Parathyroid adenoma (tissue), 2 donors: ENCODE measurements around the gene SAMD1.

Experiments used
- H2AFZ ChIP-seq: fragments of 300-600 bp; sonication (generic); one replicate; pipeline ENCODE4 v1.7.0; 2017; ENCODE audit warnings: antibody characterized with exemption, mild to moderate bottlenecking
- H3K27ac ChIP-seq: fragments of 300-600 bp; sonication (generic); one replicate; pipeline ENCODE4 v1.7.0; 2017
- H3K27me3 ChIP-seq: fragments of 300-600 bp; sonication (generic); one replicate; pipeline ENCODE4 v1.7.0; 2017; ENCODE audit warnings: low read length; ENCODE audit not compliant: control insufficient read depth, insufficient read depth
- H3K36me3 ChIP-seq: fragments of 300-600 bp; sonication (generic); one replicate; pipeline ENCODE4 v1.7.0; 2017; ENCODE audit warnings: low read length; ENCODE audit not compliant: control insufficient read depth, insufficient read depth
- H3K4me1 ChIP-seq: fragments of 300-600 bp; sonication (generic); one replicate; pipeline ENCODE4 v1.7.0; 2017; ENCODE audit warnings: control low read depth
- H3K4me2 ChIP-seq: fragments of 300-600 bp; sonication (generic); one replicate; pipeline ENCODE4 v1.7.0; 2017; ENCODE audit warnings: low read length
- H3K4me3 ChIP-seq: fragments of 300-600 bp; sonication (generic); one replicate; pipeline ENCODE4 v1.7.0; 2017; ENCODE audit warnings: low read depth, low read length
- H3K79me2 ChIP-seq: fragments of 300-600 bp; sonication (generic); one replicate; pipeline ENCODE4 v1.7.0; 2017; ENCODE audit warnings: control low read depth
- H3K9ac ChIP-seq: fragments of 300-600 bp; sonication (generic); one replicate; pipeline ENCODE4 v1.7.0; 2017; ENCODE audit warnings: mild to moderate bottlenecking
- H3K9me3 ChIP-seq: fragments of 300-600 bp; sonication (generic); one replicate; pipeline ENCODE4 v1.7.0; 2017; ENCODE audit warnings: low read length; ENCODE audit not compliant: control insufficient read depth
- CTCF ChIP-seq: fragments of 300-600 bp; sonication (generic); IDR thresholded peaks from one replicate; pipeline ENCODE4 v1.7.0; 2017; ENCODE audit warnings: antibody characterized with exemption, mild to moderate bottlenecking
- donor health status: primary hyperparathyroidism.

SAMD1 gene

GRCh38 chr19:14114854-14115253, 24.3 kb upstream of the SAMD1 start:
- peak; percentile 48 for TF ChIP-seq CTCF
- H3K79me2 ChIP-seq = peaks cover 46% of the 10 kb centered on the region
- no peaks in the 10 kb centered on the region for H3K9me3 ChIP-seq
- H3K9ac ChIP-seq = no peak overlapping the region
- H2AFZ ChIP-seq = no peak overlapping the region
- peaks cover 36% of the 10 kb centered on the region for H3K4me1 ChIP-seq
- no peak overlapping the region for H3K4me2 ChIP-seq
- peak overlapping the region; percentile 1 for H3K27ac ChIP-seq
- no peaks in the 10 kb centered on the region for H3K36me3 ChIP-seq
- no peak overlapping the region for H3K4me3 ChIP-seq
- H3K27me3 ChIP-seq = no peaks in the 10 kb centered on the region

GRCh38 chr19:14114439-14114838, 23.9 kb upstream of the SAMD1 start:
- Histone ChIP-seq H3K4me3 (no peak overlapping the region), H3K27ac (peak overlapping the region; percentile 1), H3K4me1 (peaks cover 32% of the 10 kb centered on the region), H3K27me3 (no peaks in the 10 kb centered on the region), H3K36me3 (no peaks in the 10 kb centered on the region), H3K4me2 (no peak overlapping the region), H3K79me2 (peaks cover 46% of the 10 kb centered on the region), H2AFZ (no peak overlapping the region), H3K9ac (no peak overlapping the region), H3K9me3 (no peaks in the 10 kb centered on the region)
- TF ChIP-seq CTCF = no peak

GRCh38 chr19:14113762-14114414, 23.3 kb upstream of the SAMD1 start:
- Histone ChIP-seq H3K9ac (no peak overlapping the region), H3K27ac (no peak overlapping the region), H3K79me2 (peaks cover 51% of the 10 kb centered on the region), H3K4me3 (no peak overlapping the region), H3K4me2 (no peak overlapping the region), H3K27me3 (no peaks in the 10 kb centered on the region), H3K9me3 (no peaks in the 10 kb centered on the region), H3K4me1 (peaks cover 27% of the 10 kb centered on the region), H3K36me3 (no peaks in the 10 kb centered on the region), H2AFZ (no peak overlapping the region)
- TF ChIP-seq CTCF = peak; percentile 4

- Histone ChIP-seq H3K9ac (no peak overlapping the region), H3K27ac (peak overlapping the region; percentile 59), H3K9me3 (no peaks in the 10 kb centered on the region), H3K36me3 (no peaks in the 10 kb centered on the region), H3K4me3 (no peak overlapping the region), H3K4me1 (peaks cover 20% of the 10 kb centered on the region), H3K27me3 (no peaks in the 10 kb centered on the region), H2AFZ (peak overlapping the region; percentile 7), H3K4me2 (no peak overlapping the region), H3K79me2 (peaks cover 53% of the 10 kb centered on the region)
- no peak for TF ChIP-seq CTCF
Observed at GRCh38 chr19:14112809-14113385, 22.3 kb upstream of the SAMD1 start.
